ENCODE results near the gene RPL18. TPM values are rescaled to one million over a fixed set of nuclear protein-coding genes. Genes with fewer than 3 reads are reported as not detected.
A peak's percentile ranks its signal among the peaks of the same experiment; 100 is the strongest.

The RPL18 gene
- total and polyA plus RNA-seq, 9 of the 15 experiments (the other 6 are each of a cell fraction or from before 2014, with no cell fraction given) = 312 to 2,635 (median 1,653) TPM

- TF ChIP-seq ZNF197 (CRISPR knock-in tag; IDR thresholded peaks at IDR 0.05; ENCODE audit: low read depth) (no peak), POLR2A (conservative IDR thresholded peaks at IDR 0.05) (peak; percentile 60), CREM (IDR thresholded peaks at IDR 0.05; ENCODE audit: low read depth) (peak; percentile 72; the same call in 1 of the 2 replicates), ZNF174 (CRISPR knock-in tag; IDR thresholded peaks at IDR 0.05) (no peak), BACH1 (tag; IDR thresholded peaks at IDR 0.05) (no peak), EHMT2 (IDR thresholded peaks at IDR 0.05) (0 out of 2 replicates have a peak, but pooled peaks have one; percentile 7), ATF4 (CRISPR knock-in tag; IDR thresholded peaks at IDR 0.05) (no peak), ARID3A (IDR thresholded peaks at IDR 0.05; ENCODE audit: borderline replicate concordance, low read depth, low read length) (no peak), ARID2 (IDR thresholded peaks at IDR 0.05) (no peak), MAFF (IDR thresholded peaks at IDR 0.05; ENCODE audit: low read length) (no peak), ZNF75A (CRISPR knock-in tag; IDR thresholded peaks at IDR 0.05) (no peak), TCFL5 (CRISPR knock-in tag; conservative IDR thresholded peaks at IDR 0.05) (no peak), SMARCA4 (IDR thresholded peaks at IDR 0.05) (peak; percentile 76), DMBX1 (CRISPR knock-in tag; IDR thresholded peaks at IDR 0.05; ENCODE audit: borderline replicate concordance) (no peak; the same call in 1 of the 2 replicates), STAT5A (IDR thresholded peaks at IDR 0.05; ENCODE audit: borderline replicate concordance, low read length) (no peak), COPS2 (conservative IDR thresholded peaks at IDR 0.05) (no peak), ZFP36 (IDR thresholded peaks at IDR 0.05; ENCODE audit: low read depth, low read length, partially characterized antibody) (peak; percentile 94), TRIM28 (IDR thresholded peaks at IDR 0.05) (peak; percentile 62; the same call in 1 of the 2 replicates), SRF (CRISPR knock-in tag; IDR thresholded peaks at IDR 0.05) (peak in 1 of 2 experiments; percentile 59; a peak in 1 of 4 replicates), KLF6 (CRISPR knock-in tag; IDR thresholded peaks at IDR 0.05; ENCODE audit: borderline replicate concordance) (no peak), TAL1 (IDR thresholded peaks at IDR 0.05) (peak; percentile 26; the same call in 1 of the 2 replicates), NONO (IDR thresholded peaks at IDR 0.05; ENCODE audit: low read depth in 2 of 2, low read length in 1 of 2) (peak in 1 of 2 experiments; percentile 59; a peak in 1 of 4 replicates), GTF2E2 (tag; IDR thresholded peaks at IDR 0.05) (no peak), STAG1 (CRISPR knock-in tag; IDR thresholded peaks at IDR 0.05; ENCODE audit: borderline replicate concordance) (peak; percentile 49; the same call in 1 of the 2 replicates), OTX1 (CRISPR knock-in tag; IDR thresholded peaks at IDR 0.05) (peak; percentile 18; the same call in 1 of the 2 replicates), U2AF1 (optimal IDR thresholded peaks at IDR 0.05; ENCODE audit: low read depth, low read length) (no peak), MBD1 (CRISPR knock-in tag; IDR thresholded peaks at IDR 0.05) (no peak)
Observed at GRCh38 chr19:48588670-48589401, 30.1 kb downstream of the RPL18 start (continued).

Data from K562 (cell line).